Dendritic cell treated with granulocyte-macrophage colony-stimulating factor and Interleukin-4, amounts not matched to agents 40 ng/mL and 50 ng/mL, for 4 days (primary cell): ENCODE results near the gene TMEM234.

Source experiments
- H3K27ac Mint-ChIP-seq: one replicate; pipeline ENCODE4 v1.8.0; 2022; ENCODE audit warnings: mild to moderate bottlenecking, mixed read lengths
- H3K27me3 Mint-ChIP-seq: one replicate; pipeline ENCODE4 v1.8.0; 2022; ENCODE audit warnings: mild to moderate bottlenecking, mixed read lengths
- H3K36me3 Mint-ChIP-seq: one replicate; pipeline ENCODE4 v1.8.0; 2022; ENCODE audit warnings: low read depth, mixed read lengths
- H3K4me1 Mint-ChIP-seq: one replicate; pipeline ENCODE4 v1.8.0; 2022; ENCODE audit warnings: low read depth, mixed read lengths
- H3K4me3 Mint-ChIP-seq: one replicate; pipeline ENCODE4 v1.8.0; 2022; ENCODE audit warnings: mild to moderate bottlenecking, moderate library complexity, mixed read lengths
- H3K9me3 Mint-ChIP-seq: one replicate; pipeline ENCODE4 v1.8.0; 2022; ENCODE audit warnings: mixed read lengths
- intact Hi-C: fragments of 100-400 bp; cut with micrococcal nuclease; formaldehyde crosslinking; loops from one replicate; pipeline ENCODE4 v1.15.0; 2022

The TMEM234 gene

GRCh38 chr1:32184650-32185049 lies 37.5 kb downstream of the TMEM234 start:
- intact Hi-C loops = no loop called here
- Mint-ChIP-seq H3K27ac (no peak overlapping the region), H3K4me1 (peaks cover 63% of the 10 kb centered on the region), H3K4me3 (no peak overlapping the region), H3K36me3 (peaks cover 99% of the 10 kb centered on the region), H3K27me3 (no peaks in the 10 kb centered on the region), H3K9me3 (no peaks in the 10 kb centered on the region)

- Mint-ChIP-seq H3K36me3 (peaks cover 76% of the 10 kb centered on the region), H3K4me3 (peak overlapping the region; percentile 22), H3K27me3 (no peaks in the 10 kb centered on the region), H3K4me1 (peaks cover 63% of the 10 kb centered on the region), H3K9me3 (no peaks in the 10 kb centered on the region), H3K27ac (peak overlapping the region; percentile 14)
- intact Hi-C loops = no loop called here
Measured at GRCh38 chr1:32182060-32182459, 40.1 kb downstream of the TMEM234 start.

- peak overlapping the region; percentile 99 for H3K27ac Mint-ChIP-seq
- H3K36me3 Mint-ChIP-seq = peaks cover 71% of the 10 kb centered on the region
- no peaks in the 10 kb centered on the region for H3K9me3 Mint-ChIP-seq
- H3K4me3 Mint-ChIP-seq = peak overlapping the region; percentile 90
- H3K27me3 Mint-ChIP-seq = no peaks in the 10 kb centered on the region
- peaks cover 61% of the 10 kb centered on the region for H3K4me1 Mint-ChIP-seq
- intact Hi-C loops = loop anchor here (2.0 kb wide), 1 partner anchor 19 kb away; the partner anchor contains the start of gene CCDC28B
Measured at GRCh38 chr1:32181563-32181962, 40.6 kb downstream of the TMEM234 start.

- peak overlapping the region; percentile 99 for H3K27ac Mint-ChIP-seq
- peaks cover 56% of the 10 kb centered on the region for H3K4me1 Mint-ChIP-seq
- H3K9me3 Mint-ChIP-seq = no peaks in the 10 kb centered on the region
- intact Hi-C loops = loop anchor here (2.0 kb wide), 1 partner anchor 20 kb away; the partner anchor contains the start of gene CCDC28B
- H3K27me3 Mint-ChIP-seq = no peaks in the 10 kb centered on the region
- H3K4me3 Mint-ChIP-seq = peak overlapping the region; percentile 90
- peaks cover 66% of the 10 kb centered on the region for H3K36me3 Mint-ChIP-seq
Measured at GRCh38 chr1:32181065-32181464, 41.1 kb downstream of the TMEM234 start.

- Mint-ChIP-seq H3K27ac (peak overlapping the region; percentile 99), H3K9me3 (no peaks in the 10 kb centered on the region), H3K36me3 (peaks cover 60% of the 10 kb centered on the region), H3K27me3 (no peaks in the 10 kb centered on the region), H3K4me3 (peak overlapping the region; percentile 90), H3K4me1 (peaks cover 52% of the 10 kb centered on the region)
- intact Hi-C loops = loop anchor here (2.0 kb wide), 1 partner anchor 20 kb away; the partner anchor contains the start of gene CCDC28B
Measured at GRCh38 chr1:32180186-32181060, 41.7 kb downstream of the TMEM234 start.

GRCh38 chr1:32179443-32180185 lies 42.5 kb downstream of the TMEM234 start, which contains the start of gene TXLNA:
Gene TXLNA, plus strand, starts transcription at chr1:32179675. Its CDS starts 671 bp downstream, at chr1:32180346.
- Mint-ChIP-seq H3K4me3 (peak within 1 kb of the TSS; percentile 90), H3K4me1 (peaks cover 47% of the 10 kb centered on the region), H3K36me3 (peaks cover 58% of the 10 kb centered on the region), H3K9me3 (no peaks in the 10 kb centered on the region), H3K27ac (peak within 1 kb of the TSS; percentile 99), H3K27me3 (no peaks in the 10 kb centered on the region)
- intact Hi-C loops = loop anchor here (2.0 kb wide), 2 partner anchors 21 to 71 kb away; partner anchors contain the start of genes CCDC28B and KPNA6

- Mint-ChIP-seq H3K9me3 (no peaks in the 10 kb centered on the region), H3K27ac (peak overlapping the region; percentile 99), H3K36me3 (peaks cover 58% of the 10 kb centered on the region), H3K4me1 (peaks cover 42% of the 10 kb centered on the region), H3K27me3 (no peaks in the 10 kb centered on the region), H3K4me3 (peak overlapping the region; percentile 90)
- intact Hi-C loops = loop anchor here (2.0 kb wide), 1 partner anchor 70 kb away; the partner anchor contains the start of gene KPNA6
Measured at GRCh38 chr1:32179193-32179442, 43.0 kb downstream of the TMEM234 start.

GRCh38 chr1:32178380-32179192 lies 43.6 kb downstream of the TMEM234 start:
- Mint-ChIP-seq H3K9me3 (no peaks in the 10 kb centered on the region), H3K4me1 (peaks cover 37% of the 10 kb centered on the region), H3K4me3 (peak overlapping the region; percentile 90), H3K36me3 (peaks cover 58% of the 10 kb centered on the region), H3K27me3 (no peaks in the 10 kb centered on the region), H3K27ac (peak overlapping the region; percentile 99)
- intact Hi-C loops = loop anchor here (2.0 kb wide), 1 partner anchor 70 kb away; the partner anchor contains the start of gene KPNA6

GRCh38 chr1:32172621-32173245 lies 49.4 kb downstream of the TMEM234 start:
- intact Hi-C loops = no loop called here
- H3K27me3 Mint-ChIP-seq = no peaks in the 10 kb centered on the region
- no peaks in the 10 kb centered on the region for H3K9me3 Mint-ChIP-seq
- no peak overlapping the region for H3K27ac Mint-ChIP-seq
- peaks cover 71% of the 10 kb centered on the region for H3K36me3 Mint-ChIP-seq
- H3K4me1 Mint-ChIP-seq = no peaks in the 10 kb centered on the region
- H3K4me3 Mint-ChIP-seq = no peak overlapping the region

GRCh38 chr1:32170991-32171390 lies 51.2 kb downstream of the TMEM234 start:
- Mint-ChIP-seq H3K36me3 (peaks cover 89% of the 10 kb centered on the region), H3K27me3 (no peaks in the 10 kb centered on the region), H3K9me3 (no peaks in the 10 kb centered on the region), H3K4me1 (no peaks in the 10 kb centered on the region), H3K4me3 (no peak overlapping the region), H3K27ac (no peak overlapping the region)
- intact Hi-C loops = no loop called here
